Spleen (tissue), 7 donors: ENCODE measurements around the gene CD164.

Experiments used
- CTCF ChIP-seq, 11 experiments: fragments of 200-600 bp in 7 of 11; fragments of 450-650 bp in 4 of 11; sonication (generic) in 4 of 11; IDR thresholded peaks in 8 of 11; conservative IDR thresholded peaks in 3 of 11; 1 replicate in 7 of 11; 2 replicates in 4 of 11; pipeline versions ENCODE4 v1.4.0 to v1.8.0; 2016 to 2021; ENCODE audit warnings: antibody characterized with exemption in 11 of 11, inconsistent platforms in 4 of 11, mild to moderate bottlenecking in 1 of 11
- POLR2A ChIP-seq, 3 donors: fragments of 450-650 bp; IDR thresholded peaks; one replicate each; pipeline ENCODE4 v1.5.1; 2017; ENCODE audit warnings: antibody characterized with exemption in 3 of 3, mild to moderate bottlenecking in 1 of 3
- POLR2AphosphoS5 ChIP-seq, 3 donors: sonication (generic); formaldehyde crosslinking; IDR thresholded peaks; one replicate each; pipeline ENCODE4 v1.5.1; 2017; ENCODE audit warnings: antibody characterized with exemption in 3 of 3
- donor health status: DM: no; HTN: no; CAD: no; lungs with moderate emphysema.
- donor health status: DM: no; HTN: no; CAD: no.
- donor health status: DM: no; HTN: no; CAD: no.

DNA sequence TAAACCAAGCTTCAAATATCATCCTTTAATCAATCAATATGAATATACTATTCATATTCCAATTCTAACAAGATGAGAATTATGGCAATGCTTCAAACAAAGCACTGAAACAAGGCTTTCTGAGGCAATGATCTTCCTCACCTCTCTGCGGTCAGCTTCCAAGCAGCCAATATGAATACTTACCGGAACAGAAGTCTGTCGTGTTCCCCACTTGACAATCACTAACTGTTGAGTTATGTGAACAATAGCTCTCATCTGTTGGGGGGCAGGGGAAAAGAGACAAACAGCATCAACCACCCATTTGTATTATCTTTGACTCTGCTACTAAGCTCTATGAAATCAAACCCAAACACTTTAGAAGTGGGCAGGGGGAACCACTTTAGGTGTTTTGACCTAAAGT is 4.5 kb downstream of the CD164 start:
- TF ChIP-seq CTCF (IDR thresholded peaks at IDR 0.05 in 8 of 11, conservative IDR thresholded peaks at IDR 0.05 in 3 of 11): no peak
- no peak for TF ChIP-seq POLR2AphosphoS5 (IDR thresholded peaks at IDR 0.05)
- TF ChIP-seq POLR2A (IDR thresholded peaks at IDR 0.05): no peak
